ENCODE measurements around the gene TNFRSF19.

DNA sequence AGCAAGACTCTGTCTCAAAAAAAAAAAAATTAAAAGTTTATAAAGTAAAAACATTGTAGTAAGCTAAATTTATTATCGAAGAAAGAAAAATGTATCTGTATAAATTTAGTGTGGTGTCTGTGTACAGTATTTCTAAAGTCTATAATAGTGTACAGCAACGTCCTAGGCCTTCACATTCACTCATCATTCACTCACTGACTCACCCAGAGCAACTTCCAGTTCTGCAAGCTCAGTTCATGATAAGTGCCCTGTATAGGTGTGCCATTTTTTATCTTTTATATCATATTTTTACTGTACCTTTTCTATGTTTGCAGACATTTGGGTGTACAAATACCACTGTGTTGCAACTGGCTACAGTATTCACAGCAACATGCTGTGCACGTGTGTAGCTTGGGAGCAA lies 118.1 kb downstream of the TNFRSF19 start:
- TF ChIP-seq, protein P1, sequence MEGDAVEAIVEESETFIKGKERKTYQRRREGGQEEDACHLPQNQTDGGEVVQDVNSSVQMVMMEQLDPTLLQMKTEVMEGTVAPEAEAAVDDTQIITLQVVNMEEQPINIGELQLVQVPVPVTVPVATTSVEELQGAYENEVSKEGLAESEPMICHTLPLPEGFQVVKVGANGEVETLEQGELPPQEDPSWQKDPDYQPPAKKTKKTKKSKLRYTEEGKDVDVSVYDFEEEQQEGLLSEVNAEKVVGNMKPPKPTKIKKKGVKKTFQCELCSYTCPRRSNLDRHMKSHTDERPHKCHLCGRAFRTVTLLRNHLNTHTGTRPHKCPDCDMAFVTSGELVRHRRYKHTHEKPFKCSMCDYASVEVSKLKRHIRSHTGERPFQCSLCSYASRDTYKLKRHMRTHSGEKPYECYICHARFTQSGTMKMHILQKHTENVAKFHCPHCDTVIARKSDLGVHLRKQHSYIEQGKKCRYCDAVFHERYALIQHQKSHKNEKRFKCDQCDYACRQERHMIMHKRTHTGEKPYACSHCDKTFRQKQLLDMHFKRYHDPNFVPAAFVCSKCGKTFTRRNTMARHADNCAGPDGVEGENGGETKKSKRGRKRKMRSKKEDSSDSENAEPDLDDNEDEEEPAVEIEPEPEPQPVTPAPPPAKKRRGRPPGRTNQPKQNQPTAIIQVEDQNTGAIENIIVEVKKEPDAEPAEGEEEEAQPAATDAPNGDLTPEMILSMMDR (IDR thresholded peaks at IDR 0.05) = no peak
- TF ChIP-seq POLR2A (IDR thresholded peaks at IDR 0.05) = no peak

Measured in body of pancreas (tissue), 4 donors.